WTC11 (cell line): Measurements from ENCODE around the gene NXF1. TPM values are rescaled to one million over a fixed set of nuclear protein-coding genes. Genes with fewer than 3 reads are reported as not detected.

Source experiments
- ATAC-seq: fragments of 200-7000 bp; cut with Tn5 transposase; 2 replicates; pipeline ENCODE4 v1.10.0; 2021; ENCODE audit warnings: mild to moderate bottlenecking, moderate library complexity
- CTCF ChIA-PET: fragments of 300-600 bp; sonication (Branson Sonifier 250); formaldehyde crosslinking; loops from one replicate; lab custom pipeline; 2021; ENCODE audit warnings: antibody characterized with exemption; lab: Charles Lee
- POLR2A ChIA-PET: fragments of 350-600 bp; sonication (Branson Sonifier 250); formaldehyde crosslinking; loops from one replicate; lab custom pipeline; 2021; ENCODE audit warnings: antibody characterized with exemption; lab: Charles Lee
- DNase-seq: peaks from one replicate; pipeline ENCODE4 v3.0.0; 2021; ENCODE audit warnings: low spot score
- H3K27ac Mint-ChIP-seq: 2 replicates; pipeline ENCODE4 v1.8.0; 2021; ENCODE audit warnings: mixed read lengths
- H3K27me3 Mint-ChIP-seq: 2 replicates; pipeline ENCODE4 v1.8.0; 2021; ENCODE audit warnings: low read depth, mild to moderate bottlenecking, moderate library complexity, mixed read lengths
- H3K36me3 Mint-ChIP-seq: 2 replicates; pipeline ENCODE4 v1.8.0; 2021; ENCODE audit warnings: mixed read lengths
- H3K4me1 Mint-ChIP-seq: 2 replicates; pipeline ENCODE4 v1.8.0; 2022; ENCODE audit warnings: mixed read lengths
- H3K4me3 Mint-ChIP-seq: 2 replicates; pipeline ENCODE4 v1.8.0; 2021; ENCODE audit warnings: mild to moderate bottlenecking, moderate library complexity, mixed read lengths
- H3K9me3 Mint-ChIP-seq: 2 replicates; pipeline ENCODE4 v1.8.0; 2021; ENCODE audit warnings: mixed read lengths
- ATF1 ChIP-seq: sonication (generic); formaldehyde crosslinking; IDR thresholded peaks from 2 replicates; pipeline ENCODE4 v1.8.1; 2023; ENCODE audit warnings: mild to moderate bottlenecking, moderate library complexity, missing genetic modification reagents
- CREB1 ChIP-seq: sonication (generic); formaldehyde crosslinking; IDR thresholded peaks from 2 replicates; pipeline ENCODE4 v1.8.0; 2023; ENCODE audit warnings: mild to moderate bottlenecking, missing genetic modification reagents
- CREM ChIP-seq: sonication (generic); formaldehyde crosslinking; IDR thresholded peaks from 2 replicates; pipeline ENCODE4 v1.8.1; 2022; ENCODE audit warnings: mild to moderate bottlenecking, missing genetic modification reagents, moderate library complexity
- FOXP1 ChIP-seq: sonication (generic); formaldehyde crosslinking; IDR thresholded peaks from 2 replicates; pipeline ENCODE4 v1.8.0; 2022; ENCODE audit warnings: missing genetic modification reagents, mild to moderate bottlenecking, moderate library complexity, borderline replicate concordance
- MYBL2 ChIP-seq: sonication (generic); formaldehyde crosslinking; IDR thresholded peaks from 2 replicates; pipeline ENCODE4 v1.8.1; 2023; ENCODE audit warnings: mild to moderate bottlenecking, moderate library complexity, missing genetic modification reagents
- NFYB ChIP-seq: sonication (generic); formaldehyde crosslinking; conservative IDR thresholded peaks from 2 replicates; pipeline ENCODE4 v1.8.0; 2022; ENCODE audit warnings: low read depth, missing genetic modification reagents
- NR1H2 ChIP-seq: sonication (generic); formaldehyde crosslinking; IDR thresholded peaks from 2 replicates; pipeline ENCODE4 v1.9.0; 2021; ENCODE audit warnings: mild to moderate bottlenecking, moderate library complexity, missing genetic modification reagents
- OVOL2 ChIP-seq: fragments of 250-450 bp; sonication (Bioruptor Pico); IDR thresholded peaks from 2 replicates; pipeline ENCODE4 v1.9.0; 2021; ENCODE audit warnings: mild to moderate bottlenecking, borderline replicate concordance
- ZNF317 ChIP-seq: sonication (generic); formaldehyde crosslinking; IDR thresholded peaks from 2 replicates; pipeline ENCODE4 v1.8.1; 2023; ENCODE audit warnings: low read depth, mild to moderate bottlenecking, moderate library complexity, missing genetic modification reagents, borderline replicate concordance
- ZNF396 ChIP-seq: fragments of 250-450 bp; sonication (Bioruptor Pico); IDR thresholded peaks from 2 replicates; pipeline ENCODE4 v1.8.0; 2021; ENCODE audit warnings: mild to moderate bottlenecking, moderate library complexity, borderline replicate concordance
- total RNA-seq: library from RNA; stranded (reverse); gene quantifications from 3 replicates; pipeline ENCODE4 v1.2.3, GENCODE V29; 2021
- TF ChIP-seq, protein P1 (sequence below): sonication (generic); formaldehyde crosslinking; IDR thresholded peaks from 2 replicates; pipeline ENCODE4 v1.8.0; 2022; ENCODE audit warnings: mild to moderate bottlenecking, missing genetic modification reagents
- TF ChIP-seq, protein P2 (sequence below): sonication (generic); formaldehyde crosslinking; IDR thresholded peaks from 2 replicates; pipeline ENCODE4 v1.8.1; 2022; ENCODE audit warnings: mild to moderate bottlenecking, moderate library complexity, missing genetic modification reagents
- TF ChIP-seq, protein P3 (sequence below): sonication (generic); formaldehyde crosslinking; conservative IDR thresholded peaks from 2 replicates; pipeline ENCODE4 v1.8.1; 2022; ENCODE audit warnings: mild to moderate bottlenecking, missing genetic modification reagents
- TF ChIP-seq, protein P4 (sequence below): sonication (generic); formaldehyde crosslinking; IDR thresholded peaks from 2 replicates; pipeline ENCODE4 v1.8.1; 2023; ENCODE audit warnings: mild to moderate bottlenecking, missing genetic modification reagents, moderate library complexity
- TF ChIP-seq, protein P5 (sequence below): fragments of 250-450 bp; sonication (Bioruptor Pico); IDR thresholded peaks from 2 replicates; pipeline ENCODE4 v1.8.0; 2021; ENCODE audit warnings: mild to moderate bottlenecking
- TF ChIP-seq, protein P6 (sequence below): sonication (generic); formaldehyde crosslinking; IDR thresholded peaks from 2 replicates; pipeline ENCODE4 v1.8.1; 2022; ENCODE audit warnings: low read depth, missing genetic modification reagents, borderline replicate concordance
- TF ChIP-seq, protein P7 (sequence below): sonication (generic); formaldehyde crosslinking; IDR thresholded peaks from 2 replicates; pipeline ENCODE4 v1.8.0; 2022; ENCODE audit warnings: mild to moderate bottlenecking, missing genetic modification reagents

The NXF1 gene
- total RNA-seq, 1 experiment from 2014 or later: 43.2 TPM

DNA sequence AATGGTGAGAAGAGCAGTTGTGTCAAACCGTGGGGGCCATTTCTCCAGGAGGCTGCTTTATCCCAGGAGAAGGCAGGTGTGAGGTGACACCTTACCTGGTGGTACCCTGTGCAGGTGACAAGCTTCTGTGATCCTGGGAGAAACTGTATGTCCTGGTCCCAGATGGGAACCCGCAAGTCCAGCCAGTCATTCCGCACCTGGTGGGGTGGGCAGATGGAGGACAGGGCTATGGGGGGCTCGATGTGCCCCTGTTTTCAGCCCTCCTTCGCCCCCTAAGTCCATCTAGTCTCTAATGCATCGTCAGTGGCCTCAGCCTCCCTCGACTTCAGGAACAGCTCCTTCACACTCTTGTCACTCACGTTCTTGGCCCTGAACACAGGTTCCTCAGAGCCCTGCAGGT, 30.1 kb upstream of the NXF1 start (continued):
- TF ChIP-seq, protein P1, sequence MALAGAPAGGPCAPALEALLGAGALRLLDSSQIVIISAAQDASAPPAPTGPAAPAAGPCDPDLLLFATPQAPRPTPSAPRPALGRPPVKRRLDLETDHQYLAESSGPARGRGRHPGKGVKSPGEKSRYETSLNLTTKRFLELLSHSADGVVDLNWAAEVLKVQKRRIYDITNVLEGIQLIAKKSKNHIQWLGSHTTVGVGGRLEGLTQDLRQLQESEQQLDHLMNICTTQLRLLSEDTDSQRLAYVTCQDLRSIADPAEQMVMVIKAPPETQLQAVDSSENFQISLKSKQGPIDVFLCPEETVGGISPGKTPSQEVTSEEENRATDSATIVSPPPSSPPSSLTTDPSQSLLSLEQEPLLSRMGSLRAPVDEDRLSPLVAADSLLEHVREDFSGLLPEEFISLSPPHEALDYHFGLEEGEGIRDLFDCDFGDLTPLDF (CRISPR knock-in tag): no peak
- TF ChIP-seq OVOL2 (CRISPR knock-in tag) (no peak), CREB1 (no peak)

DNA sequence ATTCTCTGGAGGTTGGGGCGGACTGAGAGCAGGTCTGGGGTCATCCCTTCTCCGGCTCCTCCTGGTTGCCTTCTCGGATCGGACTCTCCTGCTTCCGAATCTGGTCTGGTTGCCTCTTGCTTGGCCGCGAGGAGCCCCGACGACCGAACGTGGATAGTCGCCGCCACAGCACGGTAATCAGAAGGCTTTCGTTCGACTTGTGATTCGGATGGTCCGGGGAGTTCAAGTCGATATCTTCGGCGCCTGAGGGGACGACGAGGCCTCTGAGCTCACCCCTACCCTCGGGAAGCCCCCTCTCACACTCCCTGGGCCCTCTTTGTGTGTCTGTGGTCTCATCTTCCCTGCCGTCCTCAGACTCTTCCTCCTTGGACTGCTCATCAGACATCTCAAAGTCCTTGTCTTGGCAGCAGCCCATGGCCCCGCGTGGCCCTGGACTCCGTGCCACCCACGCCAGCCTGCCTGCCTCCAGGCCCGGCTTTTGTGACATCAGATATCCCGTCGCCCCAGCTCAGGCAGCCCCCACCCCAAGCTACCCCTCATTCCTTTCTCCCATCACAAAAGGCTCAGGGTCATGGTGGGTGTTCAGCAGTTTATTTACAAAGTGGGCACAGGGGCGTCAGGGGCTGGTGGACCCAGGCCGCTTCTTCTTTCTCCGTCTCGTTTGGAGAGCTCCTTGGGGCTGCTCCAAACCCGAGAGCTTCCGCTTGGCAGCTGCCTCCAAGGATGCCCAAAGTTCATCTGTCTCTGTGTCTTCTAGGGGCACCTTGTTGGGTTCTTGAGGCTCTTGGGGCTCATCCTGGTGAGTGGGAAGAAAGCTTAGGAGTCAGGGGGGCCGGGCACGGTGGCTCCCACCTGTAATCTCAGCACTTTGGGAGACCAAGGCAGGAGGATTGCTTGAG, 27.3 kb upstream of the NXF1 start, which contains the start of gene TEX54:
Gene TEX54 (minus strand): TSS at position 506 of the 899 bp plus-strand sequence.
- peak within 1 kb of the TSS; percentile 100 for H3K27ac Mint-ChIP-seq

DNA sequence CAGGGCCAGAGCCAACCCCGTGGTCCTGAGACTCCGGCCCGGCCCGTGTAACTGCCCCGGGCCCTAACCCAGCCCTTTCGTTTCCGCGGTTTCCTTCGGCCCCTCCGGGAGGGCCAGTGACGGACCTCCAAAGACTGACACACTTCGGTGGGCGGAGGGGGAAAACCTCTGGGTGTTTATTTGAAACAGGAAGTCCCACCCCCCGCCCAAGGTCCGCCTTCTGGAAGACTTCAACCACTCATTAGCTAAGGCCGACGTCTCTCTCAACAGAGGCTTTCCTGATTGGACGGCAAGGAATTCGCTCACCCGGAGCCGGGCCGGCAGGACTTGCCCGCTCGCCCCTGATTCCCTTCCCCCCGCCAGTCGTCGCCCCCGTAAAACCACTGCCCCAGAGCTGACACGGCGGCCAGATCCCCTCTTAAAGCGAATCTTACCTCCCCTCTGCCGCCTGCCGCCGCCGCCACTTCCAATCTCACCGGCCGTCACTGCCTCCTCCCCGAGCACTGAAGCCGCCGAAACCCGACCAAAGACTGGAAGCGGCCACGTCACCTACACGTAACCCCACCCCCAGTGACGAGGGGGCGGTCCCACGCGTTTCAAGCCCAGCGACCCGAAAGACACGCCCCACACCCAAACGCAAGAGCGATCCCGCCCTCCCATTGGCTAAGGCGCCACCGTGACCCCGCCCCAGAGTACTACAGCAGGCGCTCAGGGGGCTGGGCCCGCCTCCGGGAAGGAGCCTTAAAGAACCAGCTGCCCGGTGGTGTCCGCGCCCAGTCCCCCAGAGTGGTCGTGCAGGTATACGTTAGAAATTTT, 26.5 kb upstream of the NXF1 start, which contains the start of gene STX5:
Gene STX5 (minus strand): TSS at position 532 of the 816 bp plus-strand sequence. CDS start 808 bp downstream, outside the sequence.
- CTCF ChIA-PET: interaction anchor here (0.6 to 2.4 kb wide), 21 partner anchors 9 to 850 kb away, joined by 3 to 22 read pairs (median 4); partner anchors contain the start of genes C11orf98, HNRNPUL2, TAF6L and TMEM179B
- peak; percentile 91 for ATAC-seq
- H3K4me3 Mint-ChIP-seq: peak within 1 kb of the TSS; percentile 100
- no peak for TF ChIP-seq FOXP1
- peak; percentile 52 for TF ChIP-seq CREM (CRISPR knock-in tag)
- TF ChIP-seq MYBL2 (CRISPR knock-in tag): peak; percentile 57; the same call in 1 of the 2 replicates
- TF ChIP-seq ZNF317 (CRISPR knock-in tag): peak; percentile 15; the same call in 1 of the 2 replicates
- TF ChIP-seq, protein P2, sequence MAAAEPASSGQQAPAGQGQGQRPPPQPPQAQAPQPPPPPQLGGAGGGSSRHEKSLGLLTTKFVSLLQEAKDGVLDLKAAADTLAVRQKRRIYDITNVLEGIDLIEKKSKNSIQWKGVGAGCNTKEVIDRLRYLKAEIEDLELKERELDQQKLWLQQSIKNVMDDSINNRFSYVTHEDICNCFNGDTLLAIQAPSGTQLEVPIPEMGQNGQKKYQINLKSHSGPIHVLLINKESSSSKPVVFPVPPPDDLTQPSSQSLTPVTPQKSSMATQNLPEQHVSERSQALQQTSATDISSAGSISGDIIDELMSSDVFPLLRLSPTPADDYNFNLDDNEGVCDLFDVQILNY: peak; percentile 67
- no peak for TF ChIP-seq ATF1 (CRISPR knock-in tag)
- peak; percentile 85 for TF ChIP-seq NFYB (CRISPR knock-in tag)
- TF ChIP-seq, protein P3, sequence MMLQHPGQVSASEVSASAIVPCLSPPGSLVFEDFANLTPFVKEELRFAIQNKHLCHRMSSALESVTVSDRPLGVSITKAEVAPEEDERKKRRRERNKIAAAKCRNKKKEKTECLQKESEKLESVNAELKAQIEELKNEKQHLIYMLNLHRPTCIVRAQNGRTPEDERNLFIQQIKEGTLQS: no peak
- TF ChIP-seq, protein P4, sequence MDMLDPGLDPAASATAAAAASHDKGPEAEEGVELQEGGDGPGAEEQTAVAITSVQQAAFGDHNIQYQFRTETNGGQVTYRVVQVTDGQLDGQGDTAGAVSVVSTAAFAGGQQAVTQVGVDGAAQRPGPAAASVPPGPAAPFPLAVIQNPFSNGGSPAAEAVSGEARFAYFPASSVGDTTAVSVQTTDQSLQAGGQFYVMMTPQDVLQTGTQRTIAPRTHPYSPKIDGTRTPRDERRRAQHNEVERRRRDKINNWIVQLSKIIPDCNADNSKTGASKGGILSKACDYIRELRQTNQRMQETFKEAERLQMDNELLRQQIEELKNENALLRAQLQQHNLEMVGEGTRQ (CRISPR knock-in tag): peak; percentile 61; the same call in 1 of the 2 replicates
- TF ChIP-seq ZNF396 (CRISPR knock-in tag): no peak
- TF ChIP-seq, protein P5, sequence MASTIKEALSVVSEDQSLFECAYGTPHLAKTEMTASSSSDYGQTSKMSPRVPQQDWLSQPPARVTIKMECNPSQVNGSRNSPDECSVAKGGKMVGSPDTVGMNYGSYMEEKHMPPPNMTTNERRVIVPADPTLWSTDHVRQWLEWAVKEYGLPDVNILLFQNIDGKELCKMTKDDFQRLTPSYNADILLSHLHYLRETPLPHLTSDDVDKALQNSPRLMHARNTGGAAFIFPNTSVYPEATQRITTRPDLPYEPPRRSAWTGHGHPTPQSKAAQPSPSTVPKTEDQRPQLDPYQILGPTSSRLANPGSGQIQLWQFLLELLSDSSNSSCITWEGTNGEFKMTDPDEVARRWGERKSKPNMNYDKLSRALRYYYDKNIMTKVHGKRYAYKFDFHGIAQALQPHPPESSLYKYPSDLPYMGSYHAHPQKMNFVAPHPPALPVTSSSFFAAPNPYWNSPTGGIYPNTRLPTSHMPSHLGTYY (CRISPR knock-in tag): no peak
- no peak for TF ChIP-seq OVOL2 (CRISPR knock-in tag)
- TF ChIP-seq, protein P6, sequence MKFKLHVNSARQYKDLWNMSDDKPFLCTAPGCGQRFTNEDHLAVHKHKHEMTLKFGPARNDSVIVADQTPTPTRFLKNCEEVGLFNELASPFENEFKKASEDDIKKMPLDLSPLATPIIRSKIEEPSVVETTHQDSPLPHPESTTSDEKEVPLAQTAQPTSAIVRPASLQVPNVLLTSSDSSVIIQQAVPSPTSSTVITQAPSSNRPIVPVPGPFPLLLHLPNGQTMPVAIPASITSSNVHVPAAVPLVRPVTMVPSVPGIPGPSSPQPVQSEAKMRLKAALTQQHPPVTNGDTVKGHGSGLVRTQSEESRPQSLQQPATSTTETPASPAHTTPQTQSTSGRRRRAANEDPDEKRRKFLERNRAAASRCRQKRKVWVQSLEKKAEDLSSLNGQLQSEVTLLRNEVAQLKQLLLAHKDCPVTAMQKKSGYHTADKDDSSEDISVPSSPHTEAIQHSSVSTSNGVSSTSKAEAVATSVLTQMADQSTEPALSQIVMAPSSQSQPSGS (CRISPR knock-in tag): no peak
- no peak for TF ChIP-seq NR1H2

More for the DNA sequence above, 27.3 kb upstream of the NXF1 start, which contains the start of gene TEX54:
- DNase-seq (no peak), ATAC-seq (peak; percentile 1)
- Mint-ChIP-seq H3K9me3 (no peaks in the 10 kb centered on the region), H3K4me3 (peak within 1 kb of the TSS; percentile 100), H3K27me3 (no peaks in the 10 kb centered on the region), H3K4me1 (peaks cover 19% of the 10 kb centered on the region), H3K36me3 (peaks cover 36% of the 10 kb centered on the region)
- ChIA-PET POLR2A (interaction anchor here (0.5 to 2.4 kb wide), 24 partner anchors 9 to 316 kb away, joined by 3 to 35 read pairs (median 5); partner anchors contain the start of genes BSCL2, C11orf98, CSKMT and GNG3), CTCF (interaction anchor here (0.6 to 2.4 kb wide), 16 partner anchors 8 to 290 kb away, joined by 3 to 22 read pairs (median 4); partner anchors contain the start of genes HNRNPUL2, TAF6L and TMEM179B)
- no peak for TF ChIP-seq ATF1 (CRISPR knock-in tag)
- TF ChIP-seq, protein P7, sequence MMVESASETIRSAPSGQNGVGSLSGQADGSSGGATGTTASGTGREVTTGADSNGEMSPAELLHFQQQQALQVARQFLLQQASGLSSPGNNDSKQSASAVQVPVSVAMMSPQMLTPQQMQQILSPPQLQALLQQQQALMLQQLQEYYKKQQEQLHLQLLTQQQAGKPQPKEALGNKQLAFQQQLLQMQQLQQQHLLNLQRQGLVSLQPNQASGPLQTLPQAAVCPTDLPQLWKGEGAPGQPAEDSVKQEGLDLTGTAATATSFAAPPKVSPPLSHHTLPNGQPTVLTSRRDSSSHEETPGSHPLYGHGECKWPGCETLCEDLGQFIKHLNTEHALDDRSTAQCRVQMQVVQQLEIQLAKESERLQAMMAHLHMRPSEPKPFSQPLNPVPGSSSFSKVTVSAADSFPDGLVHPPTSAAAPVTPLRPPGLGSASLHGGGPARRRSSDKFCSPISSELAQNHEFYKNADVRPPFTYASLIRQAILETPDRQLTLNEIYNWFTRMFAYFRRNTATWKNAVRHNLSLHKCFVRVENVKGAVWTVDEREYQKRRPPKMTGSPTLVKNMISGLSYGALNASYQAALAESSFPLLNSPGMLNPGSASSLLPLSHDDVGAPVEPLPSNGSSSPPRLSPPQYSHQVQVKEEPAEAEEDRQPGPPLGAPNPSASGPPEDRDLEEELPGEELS (CRISPR knock-in tag): peak; percentile 6; the same call in 1 of the 2 replicates

More for the DNA sequence above, 26.5 kb upstream of the NXF1 start, which contains the start of gene STX5:
- no peaks in the 10 kb centered on the region for H3K27me3 Mint-ChIP-seq
- peaks cover 16% of the 10 kb centered on the region for H3K4me1 Mint-ChIP-seq
- peaks cover 40% of the 10 kb centered on the region for H3K36me3 Mint-ChIP-seq
- POLR2A ChIA-PET: interaction anchor here (0.5 to 2.4 kb wide), 36 partner anchors 9 to 1719 kb away, joined by 3 to 35 read pairs (median 4); partner anchors contain the start of genes BSCL2, C11orf98, CSKMT and GNG3
- peak; percentile 100 for DNase-seq
- no peaks in the 10 kb centered on the region for H3K9me3 Mint-ChIP-seq
- peak within 1 kb of the TSS; percentile 100 for H3K27ac Mint-ChIP-seq
